AG08396 (cell line): ENCODE data around the gene KIAA1755.

Experiments used
- DNase-seq: peaks from one replicate; pipeline ENCODE4 v3.0.0; 2012; ENCODE audit warnings: low spot score, mixed read lengths

KIAA1755 gene

GRCh38 chr20:38260378-38261053, at the start of gene KIAA1755:
Gene KIAA1755, minus strand, starts transcription at chr20:38260735. Its CDS starts 235 bp downstream, at chr20:38260500.
- DNase-seq = peak; percentile 41

GRCh38 chr20:38308447-38308846, 47.9 kb upstream of the KIAA1755 start:
- no peak for DNase-seq

- no peak for DNase-seq
Observed at GRCh38 chr20:38308047-38308438, 47.5 kb upstream of the KIAA1755 start.

DNA sequence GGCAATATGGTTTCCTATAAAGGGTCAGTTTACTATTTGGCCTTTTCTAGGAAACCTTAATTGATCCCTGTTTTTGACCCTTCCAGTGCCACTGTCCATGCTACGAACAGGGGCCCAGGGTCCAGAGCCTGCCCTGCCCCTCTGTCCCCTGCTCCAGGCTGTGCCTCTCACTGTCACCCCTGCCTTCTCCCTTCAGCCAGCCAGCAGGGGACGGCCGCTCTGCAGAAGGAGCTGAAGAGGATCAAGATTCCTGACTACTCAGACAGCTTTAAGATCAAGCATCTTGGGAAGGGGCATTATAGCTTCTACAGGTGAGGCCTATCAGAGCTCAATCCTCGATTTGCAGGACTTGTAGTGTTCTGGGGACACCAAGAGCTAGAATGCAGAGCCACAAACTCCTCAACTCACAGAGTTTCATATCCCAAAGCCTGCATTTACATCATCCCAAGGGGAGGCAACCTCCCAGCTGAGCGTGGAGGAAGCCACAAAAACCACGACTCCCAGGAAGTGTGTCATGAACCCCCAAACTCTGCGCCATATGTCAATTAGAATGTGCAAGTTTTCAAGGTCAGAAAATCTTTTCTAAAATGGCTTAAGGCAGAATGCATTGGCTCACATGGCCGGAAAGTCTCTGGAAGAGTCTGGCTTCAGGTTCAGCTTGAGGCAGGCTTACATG, 47.0 kb upstream of the KIAA1755 start:
- DNase-seq = peak; percentile 26

DNA sequence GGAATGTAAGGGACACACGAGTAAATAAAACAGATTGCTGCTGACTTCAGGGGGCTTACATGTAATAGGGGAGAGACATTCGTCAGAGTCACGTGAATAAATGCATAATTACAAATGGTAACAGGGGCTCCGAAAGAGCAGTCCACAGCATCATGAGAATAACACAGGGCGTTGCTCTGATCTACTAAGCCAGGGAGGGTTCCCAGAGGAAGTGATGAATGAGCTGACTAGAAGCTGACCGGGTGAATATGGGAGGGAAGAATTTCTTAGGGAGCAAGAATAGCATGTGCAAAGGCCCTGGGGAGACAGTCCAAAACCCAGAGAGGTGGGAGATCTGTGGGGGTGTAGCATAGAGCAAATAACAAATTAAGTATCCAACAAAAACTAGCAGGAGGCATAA, 45.8 kb upstream of the KIAA1755 start:
- no peak for DNase-seq

- DNase-seq = no peak
Observed at GRCh38 chr20:38305541-38305940, 45.0 kb upstream of the KIAA1755 start.

GRCh38 chr20:38304845-38305447, 44.4 kb upstream of the KIAA1755 start:
- DNase-seq = peak; percentile 66

GRCh38 chr20:38303908-38304379, 43.4 kb upstream of the KIAA1755 start, which contains the start of gene BPI:
Gene BPI, plus strand, starts transcription at chr20:38304156. Its CDS starts 68 bp downstream, at chr20:38304224.
- no peak for DNase-seq

GRCh38 chr20:38302786-38303185, 42.3 kb upstream of the KIAA1755 start:
- DNase-seq = no peak

GRCh38 chr20:38301309-38301708, 40.8 kb upstream of the KIAA1755 start:
- DNase-seq = no peak

GRCh38 chr20:38300438-38300837, 39.9 kb upstream of the KIAA1755 start:
- no peak for DNase-seq

DNA sequence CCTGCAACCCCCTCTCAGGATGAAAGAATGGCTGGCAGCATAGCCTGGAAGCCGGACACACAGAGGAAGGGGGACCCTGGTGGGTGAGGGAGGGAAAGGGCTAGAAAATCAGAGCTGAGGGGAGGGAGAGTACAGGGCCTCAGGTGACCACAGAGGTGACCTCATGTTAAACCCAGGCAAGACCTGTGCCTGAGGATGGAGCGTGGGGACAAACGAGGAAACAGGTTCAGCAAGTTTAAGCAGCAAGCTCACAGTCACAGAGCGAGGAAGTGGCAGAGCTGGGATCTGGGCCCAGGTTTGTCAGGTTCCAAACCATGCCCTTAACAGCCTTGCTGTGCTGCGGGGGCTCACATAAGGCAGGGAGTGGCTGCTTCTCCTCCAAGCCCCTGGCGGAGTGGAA, 39.4 kb upstream of the KIAA1755 start:
- no peak for DNase-seq

- peak; percentile 38 for DNase-seq
Observed at GRCh38 chr20:38298768-38299288, 38.3 kb upstream of the KIAA1755 start.

GRCh38 chr20:38297916-38298674, 37.6 kb upstream of the KIAA1755 start:
- DNase-seq = no peak

DNA sequence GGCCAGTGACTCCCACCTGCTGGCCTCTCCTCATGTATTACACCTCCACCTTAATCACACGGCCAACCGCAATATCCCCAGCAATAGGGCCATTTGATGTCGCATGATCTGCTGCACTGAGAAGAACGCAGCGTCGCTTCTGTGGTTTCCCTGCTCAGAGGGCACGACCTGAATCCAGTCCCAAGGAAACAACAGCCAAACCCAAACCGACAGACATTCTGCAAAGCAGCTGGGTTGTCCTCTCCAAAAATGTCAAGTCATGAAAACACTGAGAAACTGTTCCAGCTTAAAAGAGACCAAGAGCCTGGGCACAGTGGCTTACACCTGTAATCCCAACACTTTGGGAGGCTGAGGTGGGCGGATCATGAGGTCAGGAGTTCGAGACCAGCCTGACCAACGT, 35.9 kb upstream of the KIAA1755 start:
- no peak for DNase-seq

DNA sequence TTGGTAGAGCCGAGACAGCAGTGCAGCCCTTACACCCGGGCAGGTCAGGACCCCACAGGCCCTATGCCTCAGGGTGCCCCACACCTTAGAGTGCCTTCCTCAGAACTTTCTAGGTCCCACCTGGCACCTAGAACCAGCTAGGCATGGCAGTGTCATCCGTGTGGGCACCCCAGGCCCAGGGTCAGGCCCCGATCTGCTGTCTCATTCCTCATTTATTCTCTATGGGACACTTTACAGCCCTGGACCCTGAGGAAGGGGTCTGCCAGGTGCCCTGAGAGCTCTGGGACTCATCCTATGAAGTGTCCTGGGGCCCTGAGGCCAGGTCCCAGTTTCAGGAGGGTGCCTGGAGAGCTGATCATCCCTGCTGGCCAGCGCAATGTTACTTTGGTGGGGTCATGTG, 35.3 kb upstream of the KIAA1755 start:
- no peak for DNase-seq

DNA sequence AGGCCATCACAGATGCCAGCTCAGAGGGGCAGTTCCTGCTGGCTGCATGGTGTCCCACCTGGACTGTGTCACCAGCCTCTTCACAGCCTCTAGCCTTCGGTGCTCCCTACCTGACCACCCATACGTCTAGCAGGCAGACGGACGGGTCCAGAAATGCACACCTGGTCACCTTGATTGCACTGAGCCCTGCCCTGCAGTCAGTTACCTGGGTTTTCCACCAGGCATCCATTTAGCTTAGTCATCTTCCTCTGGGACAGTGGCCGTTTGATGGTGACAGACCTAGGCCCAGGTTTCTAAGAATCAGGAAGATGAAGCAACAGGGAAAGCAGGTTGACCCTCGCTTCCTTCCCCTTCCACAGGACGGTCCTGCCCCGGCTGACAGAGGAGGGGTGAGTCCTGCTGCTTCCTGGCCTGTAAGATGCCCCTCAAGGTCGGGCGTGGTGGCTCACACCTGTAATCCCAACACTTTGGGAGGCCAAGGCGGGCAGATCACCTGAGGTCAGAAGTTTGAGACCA, 33.6 kb upstream of the KIAA1755 start:
- DNase-seq = no peak

- DNase-seq = no peak
Observed at GRCh38 chr20:38293491-38294065, 33.0 kb upstream of the KIAA1755 start.

DNA sequence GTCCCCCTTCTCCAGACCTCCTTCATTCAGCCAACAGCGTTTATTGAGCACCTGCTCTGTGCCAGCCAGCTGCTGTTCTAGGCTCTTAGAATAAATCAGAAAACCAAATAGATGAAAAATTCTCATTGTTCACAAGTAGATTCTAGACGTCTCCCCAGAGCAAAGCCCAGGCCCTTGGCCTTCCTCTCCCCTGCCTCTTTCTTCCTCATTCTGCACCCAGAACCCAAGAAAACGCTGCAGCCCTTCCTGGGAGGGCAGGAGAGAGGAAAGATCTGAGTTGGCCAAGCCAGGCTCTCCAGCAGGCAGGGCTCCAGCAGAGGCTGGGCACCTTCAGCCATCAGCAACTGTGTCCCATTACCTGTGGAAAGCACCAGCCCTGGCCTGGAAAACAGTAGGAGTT, 31.4 kb upstream of the KIAA1755 start:
- no peak for DNase-seq

DNA sequence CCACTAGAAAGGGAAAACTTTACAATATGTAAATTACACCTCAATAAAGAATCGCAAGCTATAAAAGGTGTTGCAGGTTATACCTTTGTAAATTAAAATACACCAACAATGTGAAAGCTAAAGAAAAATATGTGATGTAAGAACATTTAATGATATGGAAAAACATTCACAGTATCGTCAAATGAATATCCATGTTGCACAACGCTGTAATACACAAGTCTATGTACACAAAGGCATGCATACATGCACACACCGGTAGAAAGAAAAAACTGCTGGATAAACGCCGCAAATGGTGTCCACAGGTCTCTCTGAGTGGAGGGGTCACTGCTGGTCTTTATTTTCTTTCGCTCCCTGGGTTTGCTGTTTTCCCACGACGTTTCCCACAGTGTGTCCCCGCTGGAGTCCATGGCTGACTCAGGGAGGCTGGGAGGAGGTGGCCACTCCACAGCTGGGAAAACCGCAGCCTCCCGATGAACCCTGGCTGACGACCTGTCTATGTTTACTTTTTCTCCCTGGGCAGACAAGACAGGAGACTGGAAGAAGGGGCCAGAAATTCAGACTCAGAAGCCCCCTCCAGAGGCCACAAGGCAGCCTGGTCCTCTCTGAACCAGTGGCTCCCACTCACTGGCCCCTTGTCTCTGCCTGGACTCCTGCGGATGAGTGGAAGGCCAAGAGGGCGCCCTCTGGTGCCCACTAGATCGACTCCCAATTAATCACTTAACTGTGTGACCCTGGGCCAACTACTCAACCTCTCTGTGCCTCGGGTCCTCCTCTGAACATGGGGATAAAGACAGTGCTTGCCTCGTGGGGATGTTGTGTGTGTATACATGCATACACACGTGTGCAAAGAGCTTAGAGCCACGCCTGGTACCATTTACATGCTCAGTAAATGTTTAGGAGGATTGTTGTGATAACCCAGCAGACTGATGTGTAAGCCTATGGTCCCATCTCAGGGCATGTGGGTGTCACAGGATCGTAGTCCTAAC, 30.6 kb upstream of the KIAA1755 start:
- peak; percentile 79 for DNase-seq
